Stimulated activated CD4-positive, alpha-beta T cell treated with anti-CD3 and anti-CD28 coated beads, Interleukin-15, amount 100 ng/mL, for 1 hour (primary cell): ENCODE data around the gene RAD18.

ENCODE experiments used
- DNase-seq, 2 donors: peaks; one replicate each; pipeline ENCODE4 v3.0.0-alpha.2; 2020; ENCODE audit warnings: low read depth in 1 of 2, low spot score in 1 of 2

The RAD18 gene

DNA sequence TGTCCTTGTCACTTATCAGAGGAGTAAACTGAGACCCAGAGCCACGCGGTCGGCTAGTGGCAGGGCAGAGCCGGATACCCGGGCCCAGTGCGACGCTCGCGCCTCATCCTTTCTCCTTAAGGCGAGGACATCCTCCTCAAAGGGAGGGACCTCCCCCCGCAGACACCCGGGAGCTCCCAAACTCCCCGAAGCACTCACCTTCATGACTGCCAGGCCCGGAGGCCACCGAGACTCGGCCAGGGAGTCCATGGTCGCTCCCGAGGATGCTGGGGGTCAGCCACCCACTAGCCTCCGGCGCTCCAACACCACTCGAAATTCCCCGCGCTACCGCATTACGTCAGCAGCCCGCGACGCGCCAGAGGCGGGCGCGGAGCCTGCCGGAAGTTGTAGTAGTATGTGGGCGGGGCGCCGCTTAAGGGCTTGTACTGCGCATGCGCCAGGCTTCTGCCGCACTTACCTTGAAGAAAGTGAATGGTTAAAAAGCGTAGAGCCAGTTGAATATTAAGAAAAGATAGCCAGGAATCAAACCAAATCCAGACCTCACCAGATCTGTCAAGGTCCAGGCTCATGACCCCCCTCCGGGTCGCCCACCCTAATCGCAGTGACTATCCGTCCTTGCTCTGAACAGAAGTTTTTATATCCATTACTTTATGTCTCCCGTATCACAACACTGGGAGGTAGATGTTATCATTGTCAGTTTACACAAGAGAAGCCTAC, at the start of gene RAD18:
Gene RAD18 (minus strand): TSS at position 336 of the 717 bp plus-strand sequence. CDS start 87 bp downstream, at position 249.
- DNase-seq: peak; percentile 84 to 85

DNA sequence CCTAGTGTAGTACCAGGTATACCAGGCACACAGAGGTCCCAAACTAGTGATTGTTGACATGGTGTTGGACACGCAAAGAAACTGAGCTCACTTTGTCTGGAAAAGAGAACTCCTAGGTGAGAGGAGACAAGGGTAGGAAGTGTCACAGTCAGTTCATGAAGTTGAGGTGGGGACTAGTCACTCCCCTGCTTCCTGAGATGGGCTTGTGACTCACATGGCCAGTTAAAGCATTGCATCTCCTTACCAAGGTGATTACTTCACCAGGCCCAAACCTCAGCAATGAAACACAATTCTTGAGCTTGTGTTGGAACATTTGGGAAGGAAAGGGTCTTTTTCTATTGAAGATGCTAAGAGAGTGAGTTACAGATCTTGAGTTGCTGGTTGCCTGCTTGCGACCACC, 49.2 kb upstream of the RAD18 start:
- no peak for DNase-seq

DNA sequence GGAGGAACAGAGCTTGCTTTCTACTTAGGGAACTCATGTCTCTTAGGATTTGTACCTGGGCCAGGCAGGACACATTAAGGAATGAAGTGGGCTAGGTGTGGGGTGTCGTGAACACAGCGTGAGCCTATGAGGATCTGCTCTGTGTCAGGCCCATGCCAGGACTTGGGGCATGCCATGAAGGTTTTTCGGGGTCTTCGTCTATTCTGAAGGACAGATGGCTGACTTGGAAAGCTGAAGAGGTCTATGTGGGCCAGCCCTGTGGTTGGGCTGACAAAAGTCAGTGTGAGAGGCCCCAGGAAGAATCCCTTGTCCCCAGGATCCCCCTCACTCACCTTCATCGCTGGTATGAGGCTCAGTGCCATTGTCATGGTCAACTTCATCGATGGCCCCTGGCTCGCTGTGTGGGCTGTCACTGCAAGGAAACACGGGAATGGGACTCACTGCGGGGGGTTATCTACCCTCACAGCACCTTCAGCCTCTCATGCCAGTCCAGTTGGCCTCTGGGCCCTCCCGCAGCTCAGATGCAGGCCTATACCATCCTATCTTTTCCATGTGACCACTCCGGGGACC, 46.8 kb upstream of the RAD18 start:
- no peak for DNase-seq

GRCh38 chr3:9008550-9009255, 45.4 kb upstream of the RAD18 start:
- DNase-seq: no peak

- no peak for DNase-seq
Observed at GRCh38 chr3:9007928-9008327, 44.7 kb upstream of the RAD18 start.

DNA sequence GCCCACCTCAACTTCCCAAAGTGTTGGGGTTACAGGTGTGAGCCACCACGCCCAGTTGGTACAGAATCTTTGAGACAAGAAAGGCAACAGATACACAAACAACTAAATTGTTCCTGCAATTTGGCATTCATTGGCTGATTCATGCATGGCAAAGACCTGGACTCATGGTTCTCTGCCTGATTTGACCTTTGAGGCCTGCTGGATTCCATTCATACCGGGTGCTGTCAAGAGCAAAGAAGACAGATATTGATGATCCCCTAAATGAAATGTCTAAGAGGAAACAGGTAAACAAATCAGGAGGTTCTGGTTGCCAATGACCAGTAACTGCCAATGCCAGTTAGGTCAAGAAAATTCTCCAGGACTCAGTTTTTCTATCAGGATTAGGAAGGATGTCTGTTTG, 43.9 kb upstream of the RAD18 start:
- DNase-seq: no peak

DNA sequence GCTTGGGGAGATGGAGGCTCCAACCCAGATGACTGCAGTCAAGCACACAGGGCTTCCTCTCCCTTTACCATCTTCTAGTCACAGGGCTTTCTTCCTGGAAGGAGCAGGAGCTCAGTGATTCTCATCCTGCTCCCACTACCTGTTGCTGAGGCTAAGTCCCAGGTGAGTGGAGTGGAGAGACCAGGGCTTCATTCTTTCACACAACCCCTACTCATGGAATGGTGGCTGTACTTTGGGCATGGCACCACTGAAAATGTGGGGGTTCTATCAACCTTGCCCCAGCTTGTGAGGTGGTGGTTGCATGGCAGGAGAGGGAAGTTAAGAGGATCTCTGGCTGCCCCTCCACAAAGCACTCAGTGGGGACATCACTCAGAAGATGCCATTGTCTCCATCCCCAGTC, 36.8 kb upstream of the RAD18 start:
- DNase-seq: no peak

DNA sequence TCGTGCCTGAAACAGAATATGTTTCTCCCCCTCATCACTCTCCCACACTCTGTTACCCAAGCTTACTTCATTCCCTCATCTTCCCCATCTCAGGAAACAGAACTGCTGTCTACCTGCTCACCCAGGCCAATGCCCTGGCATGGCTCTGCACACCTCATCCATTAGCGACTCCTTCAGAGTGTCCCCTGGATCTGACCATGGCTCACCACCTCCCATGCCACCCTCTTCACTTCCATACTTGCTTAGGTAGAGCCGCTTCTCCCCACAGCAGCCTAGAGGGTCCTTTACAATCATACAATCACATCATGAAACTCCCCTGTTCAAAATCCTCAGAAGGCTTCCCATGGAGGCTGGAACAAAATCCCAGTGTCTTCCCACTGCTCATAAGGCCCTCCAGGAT, 33.9 kb upstream of the RAD18 start:
- DNase-seq: no peak

DNA sequence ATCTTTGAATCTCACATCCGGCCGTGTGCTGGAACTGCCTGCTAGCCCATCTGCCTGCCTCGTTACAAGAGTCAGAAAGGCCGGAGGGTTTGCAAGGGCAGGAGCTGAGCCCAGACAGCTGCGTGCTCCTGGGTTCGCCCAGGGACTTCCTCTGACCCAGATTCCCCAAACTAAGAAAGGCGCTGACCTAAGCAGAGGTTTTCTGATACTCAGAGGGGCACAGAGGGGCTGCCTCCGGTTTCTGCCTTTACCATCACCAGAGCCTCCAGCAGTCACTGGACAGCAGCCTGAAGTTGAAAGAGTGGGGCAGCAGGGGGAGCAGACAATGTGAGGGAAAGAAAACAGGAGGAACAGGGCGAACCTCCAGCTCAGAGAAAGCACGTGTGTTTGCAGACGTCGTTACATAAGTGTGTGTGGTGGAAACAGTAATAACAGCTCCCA, 33.4 kb upstream of the RAD18 start:
- DNase-seq: no peak

GRCh38 chr3:8996216-8996615, 32.9 kb upstream of the RAD18 start:
- DNase-seq: no peak

GRCh38 chr3:8994226-8994625, 31.0 kb upstream of the RAD18 start:
- no peak for DNase-seq

- DNase-seq: no peak
Observed at GRCh38 chr3:8993331-8993730, 30.1 kb upstream of the RAD18 start.

- DNase-seq: no peak
Observed at GRCh38 chr3:8992854-8993253, 29.6 kb upstream of the RAD18 start.

DNA sequence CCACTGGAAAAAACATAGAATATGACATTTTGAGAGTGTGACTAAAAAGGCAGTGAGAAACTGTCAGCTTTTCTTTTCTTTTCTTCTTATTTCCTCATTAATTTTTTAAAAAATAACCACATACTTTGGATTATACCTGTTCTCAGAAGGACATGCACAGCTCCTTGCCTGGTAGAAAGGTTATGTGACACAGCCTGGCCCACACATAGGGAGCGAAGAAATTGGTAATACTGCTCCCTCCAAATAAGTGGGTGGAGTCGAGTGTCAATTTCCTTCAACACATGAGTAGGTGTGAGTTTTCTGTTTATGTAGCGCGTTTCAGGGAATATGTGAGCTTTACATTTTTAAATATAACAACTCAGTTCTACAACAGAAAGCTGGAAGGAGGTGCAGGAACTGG, 28.9 kb upstream of the RAD18 start:
- no peak for DNase-seq

- no peak for DNase-seq
Observed at GRCh38 chr3:8990266-8991215, 27.3 kb upstream of the RAD18 start.

DNA sequence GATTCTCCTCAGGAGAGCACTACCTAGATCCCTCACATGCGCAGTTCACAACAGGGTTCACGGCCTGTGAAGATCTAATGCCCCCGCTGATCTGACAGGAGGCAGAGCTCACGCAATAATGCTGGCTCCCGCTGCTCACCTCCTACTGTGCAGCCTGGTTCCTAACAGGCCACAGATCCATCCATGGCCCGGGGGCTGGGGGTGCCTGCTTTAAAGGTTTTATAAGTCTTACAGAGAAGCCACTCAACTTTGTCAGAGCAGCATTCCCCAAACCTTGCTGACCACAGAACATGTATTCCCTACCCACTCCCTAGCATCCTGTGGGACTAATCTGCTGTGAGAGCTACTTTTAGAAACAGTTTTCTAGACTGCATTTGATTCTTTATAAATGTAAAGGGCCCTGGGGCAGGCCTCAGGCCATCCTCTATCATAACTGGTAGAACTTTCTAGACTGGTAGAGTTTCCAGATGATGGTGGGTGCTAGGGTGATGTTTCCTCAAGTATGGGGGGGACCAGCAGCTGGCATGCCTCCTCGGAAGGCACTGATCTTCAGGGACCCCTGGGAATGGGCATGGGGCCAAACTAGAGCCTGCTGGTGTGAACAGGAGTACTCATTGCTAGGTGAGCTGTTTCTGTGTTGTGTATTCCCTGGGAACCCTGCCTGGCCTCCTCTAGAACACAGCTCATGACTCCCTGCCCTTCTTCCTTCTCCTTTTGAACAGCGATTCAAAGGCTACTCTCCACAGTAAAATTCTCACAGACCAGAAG, 25.7 kb upstream of the RAD18 start:
- no peak for DNase-seq

- no peak for DNase-seq
Observed at GRCh38 chr3:8988384-8988655, 25.0 kb upstream of the RAD18 start.

- peak in 1 of 2 donors; percentile 45 for DNase-seq
Observed at GRCh38 chr3:8987645-8988383, 24.5 kb upstream of the RAD18 start.

- DNase-seq: no peak
Observed at GRCh38 chr3:8987226-8987625, 24.0 kb upstream of the RAD18 start.

GRCh38 chr3:8986741-8987140, 23.5 kb upstream of the RAD18 start:
- DNase-seq: no peak
